SK-N-SH treated with all-trans-retinoic acid at 6 μM for 48 hours (cell line): ENCODE data around the gene GPX3.

Experiments
- ATAC-seq: fragments of 200-7000 bp; cut with Tn5 transposase; 3 replicates; pipeline ENCODE4 v1.9.1; 2020; ENCODE audit warnings: mild to moderate bottlenecking, moderate library complexity
- ARNTL ChIP-seq: fragments of 450-650 bp; formaldehyde crosslinking; IDR thresholded peaks from 2 replicates; pipeline ENCODE4 v1.5.0; 2020; ENCODE audit warnings: low read depth, mild to moderate bottlenecking, moderate library complexity, borderline replicate concordance
- BACH2 ChIP-seq: fragments of 250-450 bp; sonication (Bioruptor Pico); IDR thresholded peaks from 2 replicates; pipeline ENCODE4 v1.9.0; 2021; ENCODE audit warnings: mild to moderate bottlenecking, borderline replicate concordance
- CSDC2 ChIP-seq: fragments of 250-450 bp; sonication (Bioruptor Pico); IDR thresholded peaks from 2 replicates; pipeline ENCODE4 v1.5.0; 2020; ENCODE audit warnings: mild to moderate bottlenecking, moderate library complexity
- ESRRG ChIP-seq: fragments of 250-450 bp; sonication (Bioruptor Pico); IDR thresholded peaks from 2 replicates; pipeline ENCODE4 v1.6.1; 2021; ENCODE audit warnings: mild to moderate bottlenecking
- GLIS3 ChIP-seq: fragments of 250-450 bp; sonication (Bioruptor Pico); IDR thresholded peaks from 2 replicates; pipeline ENCODE4 v1.5.0; 2020; ENCODE audit warnings: mild to moderate bottlenecking, moderate library complexity
- ISL1 ChIP-seq: fragments of 250-450 bp; sonication (Bioruptor Pico); IDR thresholded peaks from 2 replicates; pipeline ENCODE4 v2.1.2; 2022; ENCODE audit warnings: mild to moderate bottlenecking, moderate library complexity
- OSR1 ChIP-seq: fragments of 250-450 bp; sonication (Bioruptor Pico); IDR thresholded peaks from 2 replicates; pipeline ENCODE4 v1.8.0; 2022; ENCODE audit warnings: moderate library complexity, mild to moderate bottlenecking, inconsistent platforms
- PPARA ChIP-seq: fragments of 250-450 bp; sonication (Bioruptor Pico); IDR thresholded peaks from 2 replicates; pipeline ENCODE4 v1.5.0; 2020; ENCODE audit warnings: mild to moderate bottlenecking, borderline replicate concordance
- SNAI2 ChIP-seq: fragments of 250-450 bp; sonication (Bioruptor Pico); IDR thresholded peaks from 2 replicates; pipeline ENCODE4 v1.5.0; 2020; ENCODE audit warnings: mild to moderate bottlenecking, moderate library complexity
- TOX ChIP-seq: fragments of 250-450 bp; sonication (Bioruptor Pico); IDR thresholded peaks from 2 replicates; pipeline ENCODE4 v1.8.0; 2021; ENCODE audit warnings: mild to moderate bottlenecking, moderate library complexity, borderline replicate concordance
- TSHZ2 ChIP-seq: fragments of 250-450 bp; sonication (Bioruptor Pico); IDR thresholded peaks from 2 replicates; pipeline ENCODE4 v1.5.0; 2020; ENCODE audit warnings: mild to moderate bottlenecking, moderate library complexity
- ZC3H10 ChIP-seq: fragments of 250-450 bp; sonication (Bioruptor Pico); IDR thresholded peaks from 2 replicates; pipeline ENCODE4 v1.5.1; 2021; ENCODE audit warnings: mild to moderate bottlenecking, moderate library complexity
- ZFP3 ChIP-seq: fragments of 250-450 bp; sonication (Bioruptor Pico); IDR thresholded peaks from 2 replicates; pipeline ENCODE4 v1.5.0; 2020; ENCODE audit warnings: mild to moderate bottlenecking, moderate library complexity
- ZFP30 ChIP-seq: fragments of 450-650 bp; formaldehyde crosslinking; IDR thresholded peaks from 2 replicates; pipeline ENCODE4 v1.5.0; 2022; ENCODE audit warnings: mild to moderate bottlenecking, moderate library complexity
- ZNF565 ChIP-seq: fragments of 450-650 bp; formaldehyde crosslinking; conservative IDR thresholded peaks from 2 replicates; pipeline ENCODE4 v1.5.0; 2020; ENCODE audit warnings: low read depth, mild to moderate bottlenecking, moderate library complexity
- ZNF70 ChIP-seq: fragments of 450-650 bp; formaldehyde crosslinking; IDR thresholded peaks from 2 replicates; pipeline ENCODE4 v1.5.0; 2020; ENCODE audit warnings: mild to moderate bottlenecking, moderate library complexity
- ZNF8 ChIP-seq: fragments of 450-650 bp; formaldehyde crosslinking; IDR thresholded peaks from 2 replicates; pipeline ENCODE4 v1.5.0; 2020; ENCODE audit warnings: mild to moderate bottlenecking, moderate library complexity
- TF ChIP-seq, protein P1 (sequence below): fragments of 250-450 bp; sonication (Bioruptor Pico); IDR thresholded peaks from 2 replicates; pipeline ENCODE4 v1.5.1; 2021; ENCODE audit warnings: mild to moderate bottlenecking, moderate library complexity
- TF ChIP-seq, protein P2 (sequence below): fragments of 250-450 bp; sonication (Bioruptor Pico); IDR thresholded peaks from 2 replicates; pipeline ENCODE4 v1.8.0; 2020; ENCODE audit warnings: mild to moderate bottlenecking, moderate library complexity, borderline replicate concordance
- TF ChIP-seq, protein P3 (sequence below): fragments of 250-450 bp; sonication (Bioruptor Pico); IDR thresholded peaks from 2 replicates; pipeline ENCODE4 v1.8.0; 2021; ENCODE audit warnings: low read depth, mild to moderate bottlenecking, moderate library complexity, borderline replicate concordance

Gene GPX3

GRCh38 chr5:151058891-151059489, 38.6 kb downstream of the GPX3 start (continued):
- TF ChIP-seq ISL1: no peak
- TF ChIP-seq ZFP30 (CRISPR knock-in tag): no peak
- TF ChIP-seq, protein P1, sequence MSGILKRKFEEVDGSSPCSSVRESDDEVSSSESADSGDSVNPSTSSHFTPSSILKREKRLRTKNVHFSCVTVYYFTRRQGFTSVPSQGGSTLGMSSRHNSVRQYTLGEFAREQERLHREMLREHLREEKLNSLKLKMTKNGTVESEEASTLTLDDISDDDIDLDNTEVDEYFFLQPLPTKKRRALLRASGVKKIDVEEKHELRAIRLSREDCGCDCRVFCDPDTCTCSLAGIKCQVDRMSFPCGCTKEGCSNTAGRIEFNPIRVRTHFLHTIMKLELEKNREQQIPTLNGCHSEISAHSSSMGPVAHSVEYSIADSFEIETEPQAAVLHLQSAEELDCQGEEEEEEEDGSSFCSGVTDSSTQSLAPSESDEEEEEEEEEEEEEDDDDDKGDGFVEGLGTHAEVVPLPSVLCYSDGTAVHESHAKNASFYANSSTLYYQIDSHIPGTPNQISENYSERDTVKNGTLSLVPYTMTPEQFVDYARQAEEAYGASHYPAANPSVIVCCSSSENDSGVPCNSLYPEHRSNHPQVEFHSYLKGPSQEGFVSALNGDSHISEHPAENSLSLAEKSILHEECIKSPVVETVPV (CRISPR knock-in tag): no peak
- TF ChIP-seq ZFP3 (CRISPR knock-in tag): no peak
- TF ChIP-seq, protein P2, sequence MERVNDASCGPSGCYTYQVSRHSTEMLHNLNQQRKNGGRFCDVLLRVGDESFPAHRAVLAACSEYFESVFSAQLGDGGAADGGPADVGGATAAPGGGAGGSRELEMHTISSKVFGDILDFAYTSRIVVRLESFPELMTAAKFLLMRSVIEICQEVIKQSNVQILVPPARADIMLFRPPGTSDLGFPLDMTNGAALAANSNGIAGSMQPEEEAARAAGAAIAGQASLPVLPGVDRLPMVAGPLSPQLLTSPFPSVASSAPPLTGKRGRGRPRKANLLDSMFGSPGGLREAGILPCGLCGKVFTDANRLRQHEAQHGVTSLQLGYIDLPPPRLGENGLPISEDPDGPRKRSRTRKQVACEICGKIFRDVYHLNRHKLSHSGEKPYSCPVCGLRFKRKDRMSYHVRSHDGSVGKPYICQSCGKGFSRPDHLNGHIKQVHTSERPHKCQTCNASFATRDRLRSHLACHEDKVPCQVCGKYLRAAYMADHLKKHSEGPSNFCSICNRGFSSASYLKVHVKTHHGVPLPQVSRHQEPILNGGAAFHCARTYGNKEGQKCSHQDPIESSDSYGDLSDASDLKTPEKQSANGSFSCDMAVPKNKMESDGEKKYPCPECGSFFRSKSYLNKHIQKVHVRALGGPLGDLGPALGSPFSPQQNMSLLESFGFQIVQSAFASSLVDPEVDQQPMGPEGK (CRISPR knock-in tag): no peak

DNA sequence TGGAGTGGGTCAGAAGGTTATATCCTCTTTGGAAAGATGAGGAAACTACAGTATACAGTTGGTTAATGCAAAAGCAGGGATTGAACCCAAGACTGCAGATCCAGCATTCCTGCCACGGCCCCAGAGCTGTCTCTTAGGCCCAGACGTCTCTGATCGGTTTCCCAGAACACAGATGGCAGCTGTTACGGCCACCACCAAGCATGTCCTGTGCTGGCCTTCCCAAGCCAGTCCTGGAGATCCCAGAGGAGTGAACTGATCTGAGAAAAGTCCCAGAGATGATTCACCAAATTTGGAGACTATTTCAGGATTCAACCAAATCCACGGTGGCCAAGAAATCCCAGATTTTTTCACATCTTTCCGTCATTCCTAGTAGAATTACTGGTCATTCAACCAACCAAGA, 40.4 kb downstream of the GPX3 start:
- no peak for ATAC-seq
- TF ChIP-seq TOX (CRISPR knock-in tag) (no peak), ARNTL (no peak), SNAI2 (no peak)

GRCh38 chr5:151062405-151063141, 42.2 kb downstream of the GPX3 start:
- TF ChIP-seq OSR1 (CRISPR knock-in tag) (no peak), CSDC2 (CRISPR knock-in tag) (no peak), ZNF70 (CRISPR knock-in tag) (no peak), SNAI2 (no peak), ZC3H10 (CRISPR knock-in tag) (no peak), ZNF8 (CRISPR knock-in tag) (no peak), ZFP3 (CRISPR knock-in tag) (no peak)
- TF ChIP-seq, protein P3, sequence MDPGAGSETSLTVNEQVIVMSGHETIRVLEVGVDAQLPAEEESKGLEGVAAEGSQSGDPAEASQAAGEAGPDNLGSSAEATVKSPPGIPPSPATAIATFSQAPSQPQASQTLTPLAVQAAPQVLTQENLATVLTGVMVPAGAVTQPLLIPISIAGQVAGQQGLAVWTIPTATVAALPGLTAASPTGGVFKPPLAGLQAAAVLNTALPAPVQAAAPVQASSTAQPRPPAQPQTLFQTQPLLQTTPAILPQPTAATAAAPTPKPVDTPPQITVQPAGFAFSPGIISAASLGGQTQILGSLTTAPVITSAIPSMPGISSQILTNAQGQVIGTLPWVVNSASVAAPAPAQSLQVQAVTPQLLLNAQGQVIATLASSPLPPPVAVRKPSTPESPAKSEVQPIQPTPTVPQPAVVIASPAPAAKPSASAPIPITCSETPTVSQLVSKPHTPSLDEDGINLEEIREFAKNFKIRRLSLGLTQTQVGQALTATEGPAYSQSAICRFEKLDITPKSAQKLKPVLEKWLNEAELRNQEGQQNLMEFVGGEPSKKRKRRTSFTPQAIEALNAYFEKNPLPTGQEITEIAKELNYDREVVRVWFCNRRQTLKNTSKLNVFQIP (CRISPR knock-in tag): no peak
- TF ChIP-seq, protein P1 (CRISPR knock-in tag): no peak
- TF ChIP-seq, protein P2 (CRISPR knock-in tag): no peak
- ATAC-seq: no peak

- peak; percentile 71 for ATAC-seq
- no peak for TF ChIP-seq ZC3H10 (CRISPR knock-in tag)
- TF ChIP-seq ZNF565 (CRISPR knock-in tag): no peak
- no peak for TF ChIP-seq ZNF70 (CRISPR knock-in tag)
- TF ChIP-seq GLIS3: no peak
- TF ChIP-seq OSR1 (CRISPR knock-in tag): no peak
- no peak for TF ChIP-seq PPARA (CRISPR knock-in tag)
- TF ChIP-seq, protein P2 (CRISPR knock-in tag): no peak
- TF ChIP-seq TSHZ2 (CRISPR knock-in tag): no peak
- TF ChIP-seq ESRRG (CRISPR knock-in tag): no peak
- TF ChIP-seq BACH2 (CRISPR knock-in tag): no peak
Observed at GRCh38 chr5:151063142-151063989, 43.0 kb downstream of the GPX3 start.
